GM19238 (cell line): ENCODE data around the gene SFT2D1.
A peak's percentile ranks its signal among the peaks of the same experiment; 100 is the strongest.

Experiments used
- DNase-seq: peaks from one replicate; pipeline ENCODE4 v3.0.0; 2011; ENCODE audit warnings: low spot score; ENCODE audit not compliant: insufficient read length

SFT2D1 gene

GRCh38 chr6:166334878-166335277, 7.5 kb downstream of the SFT2D1 start:
- DNase-seq = no peak

GRCh38 chr6:166333172-166333995, 9.0 kb downstream of the SFT2D1 start:
- peak; percentile 45 for DNase-seq

- DNase-seq = no peak
These were observed 10.6 kb downstream of the SFT2D1 start for GRCh38 chr6:166331503-166332415.

- DNase-seq = no peak
These were observed 11.7 kb downstream of the SFT2D1 start for GRCh38 chr6:166330612-166331011.

- DNase-seq = peak; percentile 33
These were observed 16.8 kb downstream of the SFT2D1 start for GRCh38 chr6:166325383-166326042.

GRCh38 chr6:166323395-166323794, 18.9 kb downstream of the SFT2D1 start:
- no peak for DNase-seq

GRCh38 chr6:166318649-166319600, 23.4 kb downstream of the SFT2D1 start:
- no peak for DNase-seq

- DNase-seq = no peak
These were observed 24.1 kb downstream of the SFT2D1 start for GRCh38 chr6:166318227-166318626.

- DNase-seq = no peak
These were observed 24.8 kb downstream of the SFT2D1 start for GRCh38 chr6:166317261-166318212.

GRCh38 chr6:166315436-166315835, 26.9 kb downstream of the SFT2D1 start:
- DNase-seq = no peak

- no peak for DNase-seq
These were observed 27.9 kb downstream of the SFT2D1 start for GRCh38 chr6:166314454-166314853.

- DNase-seq = peak; percentile 40
These were observed 28.9 kb downstream of the SFT2D1 start for GRCh38 chr6:166313255-166314070.

GRCh38 chr6:166312832-166313231, 29.5 kb downstream of the SFT2D1 start:
- DNase-seq = no peak

- DNase-seq = no peak
These were observed 31.7 kb downstream of the SFT2D1 start for GRCh38 chr6:166310634-166311033.

- no peak for DNase-seq
These were observed 32.4 kb downstream of the SFT2D1 start for GRCh38 chr6:166309977-166310376.

GRCh38 chr6:166308769-166309589, 33.4 kb downstream of the SFT2D1 start:
- no peak for DNase-seq

GRCh38 chr6:166308033-166308768, 34.1 kb downstream of the SFT2D1 start, which contains the start of gene PRR18:
TSS of gene PRR18 (minus strand) at chr6:166308392. CDS start at chr6:166308142, 250 bp downstream.
- DNase-seq = peak; percentile 27
